K562 (cell line): Measurements from ENCODE around the gene RNU1-2. TPM values are rescaled to one million over a fixed set of nuclear protein-coding genes. Genes with fewer than 3 reads are reported as not detected.

Experiments
- ASH1L ChIP-seq: fragments of 450-650 bp; IDR thresholded peaks from 2 replicates; pipeline ENCODE4 v1.6.1; 2018; ENCODE audit warnings: borderline replicate concordance, mild to moderate bottlenecking, low read depth; ENCODE audit not compliant: partially characterized antibody
- ELF4 ChIP-seq: fragments of 450-650 bp; formaldehyde crosslinking; IDR thresholded peaks from 2 replicates; pipeline ENCODE4 v1.4.0; 2022; ENCODE audit warnings: missing genetic modification characterization
- ELK1 ChIP-seq: sonication (generic); formaldehyde crosslinking; IDR thresholded peaks from 2 replicates; pipeline ENCODE4 v1.8.1; 2022; ENCODE audit warnings: missing genetic modification reagents
- EP400 ChIP-seq: fragments of 450-650 bp; IDR thresholded peaks from 2 replicates; pipeline ENCODE4 v1.6.1; 2017; ENCODE audit warnings: antibody characterized with exemption, mild to moderate bottlenecking, moderate library complexity
- HMG20A ChIP-seq: fragments of 450-650 bp; formaldehyde crosslinking; conservative IDR thresholded peaks from 2 replicates; pipeline ENCODE4 v1.4.0; 2020; ENCODE audit warnings: mild to moderate bottlenecking, mixed read lengths
- IRF9 ChIP-seq: fragments of 450-650 bp; IDR thresholded peaks from 2 replicates; pipeline ENCODE4 v1.6.1; 2016; ENCODE audit warnings: missing biosample characterization, missing genetic modification characterization
- JUND ChIP-seq, 2 experiments: IDR thresholded peaks; 2 replicates in 1 of 2; 3 replicates in 1 of 2; pipeline ENCODE4 v1.6.1; 2011; ENCODE audit warnings: borderline replicate concordance in 2 of 2, low read depth in 2 of 2, low read length in 2 of 2, improper control_type of control experiment in 1 of 2, missing biosample characterization in 1 of 2, missing genetic modification characterization in 1 of 2, missing genetic modification reagents in 1 of 2
- KLF6 ChIP-seq: fragments of 250-450 bp; sonication (Bioruptor Pico); IDR thresholded peaks from 2 replicates; pipeline ENCODE4 v1.4.0; 2020; ENCODE audit warnings: mild to moderate bottlenecking, moderate library complexity, borderline replicate concordance
- MECOM ChIP-seq: fragments of 250-450 bp; sonication (Bioruptor Pico); IDR thresholded peaks from 2 replicates; pipeline ENCODE4 v1.8.0; 2022; ENCODE audit warnings: inconsistent platforms
- NCOA1 ChIP-seq: fragments of 450-650 bp; IDR thresholded peaks from 2 replicates; pipeline ENCODE4 v1.6.1; 2016; ENCODE audit warnings: low read depth
- NR2C2 ChIP-seq, 2 experiments: fragments of 200-800 bp in 1 of 2; sonication (Bioruptor generic) in 1 of 2; sonication (generic) in 1 of 2; formaldehyde crosslinking in 1 of 2; IDR thresholded peaks; 2 replicates each; pipeline versions ENCODE4 v1.6.1 to v1.8.0; 2016 to 2022; ENCODE audit warnings: mild to moderate bottlenecking in 1 of 2, missing compliant biosample characterization in 1 of 2, missing genetic modification characterization in 1 of 2, missing genetic modification reagents in 1 of 2
- RBM39 ChIP-seq: fragments of 200-400 bp; formaldehyde crosslinking; optimal IDR thresholded peaks from 2 replicates; pipeline ENCODE3; 2018; ENCODE audit warnings: low read depth, low read length
- RFX5 ChIP-seq: IDR thresholded peaks from 2 replicates; pipeline ENCODE4 v1.6.1; 2011; ENCODE audit warnings: low read depth, mild to moderate bottlenecking, improper control_type of control experiment, low read length
- STAG1 ChIP-seq: sonication (generic); formaldehyde crosslinking; IDR thresholded peaks from 2 replicates; pipeline ENCODE4 v1.5.0; 2020; ENCODE audit warnings: missing genetic modification reagents, borderline replicate concordance
- STAT6 ChIP-seq: sonication (generic); formaldehyde crosslinking; IDR thresholded peaks from 2 replicates; pipeline ENCODE4 v1.8.1; 2023; ENCODE audit warnings: mild to moderate bottlenecking, missing genetic modification reagents
- ZNF165 ChIP-seq: fragments of 250-450 bp; sonication (Bioruptor Pico); IDR thresholded peaks from 2 replicates; pipeline ENCODE4 v1.4.0; 2020; ENCODE audit warnings: borderline replicate concordance
- ZNF347 ChIP-seq: fragments of 450-650 bp; formaldehyde crosslinking; IDR thresholded peaks from 2 replicates; pipeline ENCODE4 v1.4.0; 2020; ENCODE audit warnings: low read depth, mild to moderate bottlenecking, moderate library complexity
- ZNF639 ChIP-seq, 2 experiments: fragments of 200-800 bp in 1 of 2; sonication (Bioruptor generic) in 1 of 2; sonication (generic) in 1 of 2; formaldehyde crosslinking in 1 of 2; IDR thresholded peaks in 1 of 2; conservative IDR thresholded peaks in 1 of 2; 2 replicates each; pipeline versions ENCODE4 v1.5.0 to v1.6.1; 2016 to 2020; ENCODE audit warnings: missing compliant biosample characterization in 1 of 2, missing genetic modification characterization in 1 of 2, missing genetic modification reagents in 1 of 2
- ZNF644 ChIP-seq: fragments of 200-800 bp; sonication (Bioruptor generic); IDR thresholded peaks from 2 replicates; pipeline ENCODE4 v1.6.1; 2016; ENCODE audit warnings: low read depth, missing genetic modification characterization, missing compliant biosample characterization
- polyA plus RNA-seq, 8 experiments: library from polyadenylated mRNA; depleted of rRNA in 4 of 8; stranded (reverse) in 5 of 8; unstranded in 3 of 8; fragments of >200 nt; fragmentation: Nextera tagmentation in 2 of 8; fragmentation: Illumina TruSeq in 1 of 8; extraction: Ambion mirVana in 2 of 8; extraction: Trizol in 1 of 8; gene quantifications; 2 replicates each; pipeline versions ENCODE4 v1.2.1 to v1.2.3, GENCODE V29; 2011 to 2014; ENCODE audit warnings: inconsistent platforms in 1 of 8, missing spikeins in 1 of 8
- total RNA-seq, 7 experiments: library from RNA; depleted of rRNA in 6 of 7; stranded (reverse); fragments of >200 nt in 6 of 7; fragmentation: Illumina TruSeq in 2 of 7; extraction: Trizol in 2 of 7; gene quantifications; 2 replicates each; pipeline versions ENCODE4 v1.2.1 to v1.2.3, GENCODE V29; 2011 to 2021; ENCODE audit warnings: low replicate concordance in 1 of 7

Gene RNU1-2
- total and polyA plus RNA-seq, 9 of the 15 experiments (the other 6 are each of a cell fraction or from before 2014, with no cell fraction given) = under 0.01 to 32,823 (median 2,538) TPM; not detected in 4

GRCh38 chr1:16905110-16905867, 9.5 kb downstream of the RNU1-2 start (continued):
- TF ChIP-seq ZNF644 (tag) (0 out of 2 replicates have a peak, but pooled peaks have one; percentile 41), MECOM (CRISPR knock-in tag) (peak; percentile 7; the same call in 1 of the 2 replicates), ELK1 (CRISPR knock-in tag) (no peak), IRF9 (tag) (0 out of 2 replicates have a peak, but pooled peaks have one; percentile 51), ELF4 (peak; percentile 99), RFX5 (no peak), JUND (IDR thresholded peaks at IDR 0.05; ENCODE audit: borderline replicate concordance, low read depth, low read length) (peak; percentile 29), JUND (tag; IDR thresholded peaks at IDR 0.05; ENCODE audit: borderline replicate concordance, low read depth, low read length) (peak; percentile 80; the same call in 1 of the 3 replicates), RBM39 (peak; percentile 19), EP400 (peak; percentile 87; the same call in 1 of the 2 replicates), ZNF165 (CRISPR knock-in tag) (no peak), NCOA1 (peak; percentile 67; the same call in 1 of the 2 replicates), ZNF639 (CRISPR knock-in tag; conservative IDR thresholded peaks at IDR 0.05 in 1 of 2, IDR thresholded peaks at IDR 0.05 in 1 of 2) (peak in 1 of 2 experiments; percentile 76; a peak in 1 of 4 replicates), NR2C2 (CRISPR knock-in tag; IDR thresholded peaks at IDR 0.05) (peak; percentile 1; the same call in 1 of the 2 replicates), NR2C2 (tag; IDR thresholded peaks at IDR 0.05) (peak; percentile 70), STAT6 (CRISPR knock-in tag) (peak; percentile 9; the same call in 1 of the 2 replicates), KLF6 (CRISPR knock-in tag) (peak; percentile 85; the same call in 1 of the 2 replicates), ZNF347 (peak; percentile 97), ASH1L (peak; percentile 67), HMG20A (peak; percentile 84), STAG1 (CRISPR knock-in tag) (no peak)
